ENCODE results near the gene LHFPL2.
"Not testable (repeated sequence)": the region's sequence is repeated elsewhere in the genome, so short reads cannot be mapped to it uniquely, and the experiment has no call there.

LHFPL2 gene

DNA sequence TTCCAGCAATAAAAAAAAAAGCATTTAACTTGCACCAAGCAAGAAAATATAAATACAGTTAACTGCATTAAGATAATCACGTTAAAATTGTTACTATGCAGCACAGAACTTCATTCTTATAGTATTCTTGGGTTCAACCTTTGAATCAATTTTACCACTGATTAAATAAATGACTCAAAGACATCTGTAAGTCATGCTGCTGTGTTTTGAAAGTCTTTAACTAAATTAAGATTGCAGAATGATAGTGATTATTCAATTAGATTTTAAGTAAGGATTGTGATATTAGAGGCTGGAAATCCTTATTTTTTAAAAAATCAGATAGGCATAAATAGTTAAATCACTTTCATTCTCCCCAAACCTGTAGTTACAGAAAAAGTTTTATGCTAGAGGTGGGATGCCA, 171.8 kb downstream of the LHFPL2 start:
- in situ Hi-C loops (cut with MboI; ENCODE audit: low sequenced_read_pairs): no loop called here

- in situ Hi-C loops (cut with MboI; ENCODE audit: low sequenced_read_pairs): no loop called here
These were observed 173.2 kb downstream of the LHFPL2 start for GRCh38 chr5:78475370-78475769.

DNA sequence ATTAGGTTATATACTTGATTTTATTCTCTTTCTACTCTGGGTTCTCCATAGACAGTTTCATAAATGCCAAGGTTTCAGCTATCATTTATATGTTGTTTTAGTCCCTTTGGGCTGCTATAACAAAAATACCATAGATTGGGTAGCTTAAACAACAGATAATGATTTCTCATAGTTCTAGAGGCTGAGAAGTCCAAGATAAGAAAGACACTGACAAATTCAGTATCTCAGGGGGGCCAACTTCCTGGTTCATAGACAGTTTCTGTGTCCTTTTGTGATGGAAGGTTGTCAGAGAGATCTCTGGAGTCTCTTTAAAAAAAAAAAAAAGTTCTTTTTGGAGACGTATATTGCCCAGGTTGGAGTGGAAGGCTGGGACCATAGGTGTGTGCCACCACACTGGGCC, 174.8 kb downstream of the LHFPL2 start:
- in situ Hi-C loops (cut with MboI; ENCODE audit: low sequenced_read_pairs): no loop called here

DNA sequence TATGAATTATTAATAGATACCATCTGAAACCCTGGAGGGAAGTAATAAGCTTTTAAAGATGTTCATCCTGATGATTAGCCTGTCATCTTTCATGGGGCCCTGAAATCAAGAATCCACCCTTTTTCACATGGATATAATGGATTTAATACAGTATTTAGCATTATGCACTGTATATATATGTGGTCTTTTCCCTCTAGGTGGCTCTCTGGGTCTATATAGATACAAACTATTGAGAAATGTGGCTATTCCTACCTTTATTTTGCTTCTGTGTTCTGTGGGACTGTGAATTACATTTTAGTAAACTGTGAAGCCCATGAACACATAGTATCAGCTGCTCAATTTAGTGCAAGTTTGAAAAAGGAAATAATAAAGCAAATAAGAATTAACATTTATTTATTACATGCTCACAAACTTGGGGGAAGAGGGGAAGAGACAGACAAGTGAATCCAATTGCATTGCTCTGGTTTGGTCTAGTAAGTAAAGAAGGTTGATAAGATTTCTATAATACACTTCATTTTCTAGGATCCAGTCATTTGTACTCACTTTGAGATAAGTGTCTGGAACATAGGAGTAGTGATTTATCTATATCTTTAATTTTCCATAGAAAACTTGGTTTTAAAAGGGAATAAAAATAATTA, 176.0 kb downstream of the LHFPL2 start:
- in situ Hi-C loops (cut with MboI; ENCODE audit: low sequenced_read_pairs): no loop called here

- in situ Hi-C loops (cut with MboI; ENCODE audit: low sequenced_read_pairs): no loop called here
These were observed 176.7 kb downstream of the LHFPL2 start for GRCh38 chr5:78471896-78472295.

DNA sequence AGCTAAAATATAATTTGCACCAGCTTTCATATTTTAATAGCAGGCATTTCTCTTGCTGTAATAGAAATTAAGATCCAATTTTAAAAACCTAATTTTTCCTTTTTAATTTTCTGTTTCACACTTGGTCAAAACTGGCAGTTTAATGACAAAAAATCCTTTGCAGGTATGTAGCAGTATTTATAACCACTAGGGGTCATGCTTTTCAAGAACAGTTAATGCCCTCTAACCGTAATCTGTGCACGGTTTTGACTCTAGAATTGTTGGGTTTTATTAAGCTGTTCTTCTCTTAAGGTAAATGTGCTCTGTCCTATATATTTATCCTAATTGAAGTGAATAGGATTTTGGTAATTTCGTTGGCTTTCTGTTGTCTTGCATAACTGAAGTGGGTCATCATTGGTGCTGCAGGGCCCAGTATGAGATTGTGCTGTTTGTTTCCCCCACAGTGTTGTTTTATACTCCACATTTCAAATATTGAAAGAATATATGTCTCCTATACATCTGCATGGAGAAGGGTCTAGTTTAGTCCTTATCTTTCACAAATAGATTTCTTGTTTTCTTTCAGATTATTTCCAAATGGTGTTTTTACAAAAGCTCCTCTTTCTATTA, 180.7 kb downstream of the LHFPL2 start:
- in situ Hi-C loops (cut with MboI; ENCODE audit: low sequenced_read_pairs): no loop called here

GRCh38 chr5:78467140-78467539, 181.4 kb downstream of the LHFPL2 start:
- in situ Hi-C loops (cut with MboI; ENCODE audit: low sequenced_read_pairs): no loop called here

DNA sequence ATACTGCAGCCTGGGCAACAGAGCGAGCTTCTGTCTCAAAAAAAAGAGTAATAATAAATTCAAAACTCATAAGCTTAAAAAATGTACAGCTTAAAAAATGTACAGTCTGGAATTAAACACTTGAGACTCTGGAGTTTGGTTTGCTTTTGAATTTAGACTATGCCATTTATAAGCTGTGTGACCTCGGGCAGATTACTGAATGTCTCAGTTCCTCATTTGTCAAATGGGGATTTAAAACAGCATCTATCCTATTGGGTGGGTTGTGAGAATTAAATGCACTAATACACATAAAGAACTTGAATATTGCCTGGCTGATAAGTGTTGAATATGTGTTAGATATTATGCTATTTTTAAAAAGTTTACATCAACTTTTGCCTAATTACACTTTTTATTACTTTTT, 189.7 kb downstream of the LHFPL2 start:
- in situ Hi-C loops (cut with MboI; ENCODE audit: low sequenced_read_pairs): no loop called here

DNA sequence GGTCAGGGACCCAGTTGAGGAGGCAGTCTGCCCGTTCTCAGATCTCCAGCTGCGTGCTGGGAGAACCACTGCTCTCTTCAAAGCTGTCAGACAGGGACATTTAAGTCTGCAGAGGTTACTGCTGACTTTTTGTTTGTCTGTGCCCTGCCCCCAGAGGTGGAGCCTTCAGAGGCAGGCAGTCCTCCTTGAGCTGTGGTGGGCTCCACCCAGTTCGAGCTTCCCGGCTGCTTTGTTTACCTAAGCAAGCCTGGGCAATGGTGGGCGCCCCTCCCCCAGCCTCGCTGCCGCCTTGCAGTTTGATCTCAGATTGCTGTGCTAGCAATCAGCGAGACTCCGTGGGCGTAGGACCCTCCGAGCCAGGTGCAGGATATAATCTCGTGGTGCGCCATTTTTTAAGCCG, 191.1 kb downstream of the LHFPL2 start:
- in situ Hi-C loops (cut with MboI; ENCODE audit: low sequenced_read_pairs): not testable (repeated sequence)

DNA sequence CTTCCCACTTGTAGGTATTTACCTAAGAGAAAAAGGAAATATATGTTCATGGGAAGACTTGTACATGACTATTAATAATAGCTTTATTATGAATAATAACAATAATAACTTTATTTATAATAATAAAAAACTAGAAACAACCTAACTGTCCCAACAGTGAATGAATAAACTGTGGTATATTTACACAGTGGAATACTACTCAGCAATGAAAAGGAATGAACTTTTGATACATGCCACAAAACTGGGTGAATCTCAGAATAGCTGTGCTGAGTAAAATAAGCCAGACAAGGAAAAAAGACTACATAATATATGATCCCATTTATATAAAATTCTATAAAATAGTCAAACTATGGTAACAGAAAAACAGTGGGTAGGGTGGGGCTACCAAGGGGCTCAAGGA, 199.5 kb downstream of the LHFPL2 start:
- in situ Hi-C loops (cut with MboI; ENCODE audit: low sequenced_read_pairs): no loop called here

GRCh38 chr5:78447775-78448424, 200.7 kb downstream of the LHFPL2 start:
- in situ Hi-C loops (cut with MboI; ENCODE audit: low sequenced_read_pairs): no loop called here
